Activated B cell treated with CpG ODN at 0.5 μM for 24 hours (primary cell): ENCODE results near the gene SNAPC3. TPM values are rescaled to one million over a fixed set of nuclear protein-coding genes. Genes with fewer than 3 reads are reported as not detected.

Source experiments
- ATAC-seq: fragments of 200-7000 bp; cut with Tn5 transposase; one replicate; pipeline ENCODE4 v1.10.0; 2021; ENCODE audit warnings: low read depth, mild to moderate bottlenecking, moderate library complexity
- CTCF ChIA-PET: fragments of 350-600 bp; sonication (Branson Sonifier 250); formaldehyde crosslinking; loops from one replicate; lab custom pipeline; 2021; ENCODE audit warnings: antibody characterized with exemption; lab: Charles Lee
- POLR2A ChIA-PET: fragments of 350-600 bp; sonication (Branson Sonifier 250); formaldehyde crosslinking; loops from one replicate; lab custom pipeline; 2021; ENCODE audit warnings: antibody characterized with exemption; lab: Charles Lee
- DNase-seq: peaks from one replicate; pipeline ENCODE4 v3.0.0; 2022
- H3K27ac Mint-ChIP-seq: one replicate; pipeline ENCODE4 v1.8.0; 2020; ENCODE audit warnings: mixed read lengths
- H3K27me3 Mint-ChIP-seq: one replicate; pipeline ENCODE4 v1.8.0; 2021; ENCODE audit warnings: mixed read lengths
- H3K36me3 Mint-ChIP-seq: one replicate; pipeline ENCODE4 v1.8.0; 2021; ENCODE audit warnings: low read depth, mixed read lengths
- H3K4me1 Mint-ChIP-seq: one replicate; pipeline ENCODE4 v1.8.0; 2021; ENCODE audit warnings: mixed read lengths
- H3K4me3 Mint-ChIP-seq: one replicate; pipeline ENCODE4 v1.8.0; 2020; ENCODE audit warnings: mild to moderate bottlenecking, mixed read lengths
- H3K9me3 Mint-ChIP-seq: one replicate; pipeline ENCODE4 v1.8.0; 2020; ENCODE audit warnings: mixed read lengths
- CTCF ChIP-seq: fragments of 200-600 bp; IDR thresholded peaks from one replicate; pipeline ENCODE4 v1.8.0; 2022; ENCODE audit warnings: antibody characterized with exemption, mild to moderate bottlenecking
- intact Hi-C: fragments of 100-400 bp; cut with micrococcal nuclease; formaldehyde crosslinking; loops from one replicate; pipeline ENCODE4 v1.15.1; 2024
- total RNA-seq: library from RNA; stranded (reverse); gene quantifications from 2 replicates; pipeline ENCODE4 v1.2.3, GENCODE V29; 2022

SNAPC3 gene
- total RNA-seq, 1 donor from 2014 or later = 36.4 TPM

GRCh38 chr9:15498246-15498995 lies 75.7 kb downstream of the SNAPC3 start:
- no peak overlapping the region for H3K27ac Mint-ChIP-seq

GRCh38 chr9:15499139-15499538 lies 76.5 kb downstream of the SNAPC3 start:
- ATAC-seq (no peak), DNase-seq (no peak)
- TF ChIP-seq CTCF = no peak
- POLR2A ChIA-PET = no interaction called here
- CTCF ChIA-PET = no interaction called here
- Mint-ChIP-seq H3K4me3 (no peak overlapping the region), H3K27ac (no peak overlapping the region), H3K36me3 (peaks cover 58% of the 10 kb centered on the region), H3K9me3 (no peaks in the 10 kb centered on the region), H3K4me1 (peaks cover 24% of the 10 kb centered on the region), H3K27me3 (no peaks in the 10 kb centered on the region)
- intact Hi-C loops = no loop called here

More at GRCh38 chr9:15498246-15498995, 75.7 kb downstream of the SNAPC3 start:
- no peak overlapping the region for H3K4me3 Mint-ChIP-seq
- POLR2A ChIA-PET = interaction anchor here (0.9 to 1.1 kb wide), 2 partner anchors 13 to 76 kb away, joined by 3 read pairs; partner anchors contain the start of genes PSIP1 and SNAPC3
- DNase-seq = no peak
- intact Hi-C loops = no loop called here
- no peak for TF ChIP-seq CTCF
- H3K27me3 Mint-ChIP-seq = no peaks in the 10 kb centered on the region
- peaks cover under 1% of the 10 kb centered on the region for H3K9me3 Mint-ChIP-seq
- CTCF ChIA-PET = no interaction called here
- no peak for ATAC-seq
- H3K36me3 Mint-ChIP-seq = peaks cover 59% of the 10 kb centered on the region
- H3K4me1 Mint-ChIP-seq = peaks cover 23% of the 10 kb centered on the region

- DNase-seq (no peak), ATAC-seq (no peak)
- ChIA-PET POLR2A (no interaction called here), CTCF (interaction anchor here (1.0 kb wide), 1 partner anchor 107 kb away, joined by 3 read pairs; no protein-coding TSS in a partner anchor)
- intact Hi-C loops = no loop called here
- Mint-ChIP-seq H3K27ac (no peak overlapping the region), H3K4me3 (no peak overlapping the region), H3K9me3 (no peaks in the 10 kb centered on the region), H3K4me1 (peaks cover 23% of the 10 kb centered on the region), H3K27me3 (no peaks in the 10 kb centered on the region), H3K36me3 (peaks cover 60% of the 10 kb centered on the region)
- no peak for TF ChIP-seq CTCF
These were observed 78.5 kb downstream of the SNAPC3 start for GRCh38 chr9:15501179-15501578.

GRCh38 chr9:15501803-15502202 lies 79.1 kb downstream of the SNAPC3 start:
- H3K27ac Mint-ChIP-seq = no peak overlapping the region
- ATAC-seq (no peak), DNase-seq (no peak)
- TF ChIP-seq CTCF = no peak
- ChIA-PET POLR2A (no interaction called here), CTCF (no interaction called here)
- intact Hi-C loops = no loop called here
- H3K4me3 Mint-ChIP-seq = no peak overlapping the region
- no peaks in the 10 kb centered on the region for H3K9me3 Mint-ChIP-seq
- peaks cover 62% of the 10 kb centered on the region for H3K36me3 Mint-ChIP-seq
- H3K27me3 Mint-ChIP-seq = no peaks in the 10 kb centered on the region
- peaks cover 25% of the 10 kb centered on the region for H3K4me1 Mint-ChIP-seq

- H3K4me3 Mint-ChIP-seq = no peak overlapping the region
- H3K27ac Mint-ChIP-seq = no peak overlapping the region
- H3K9me3 Mint-ChIP-seq = no peaks in the 10 kb centered on the region
- intact Hi-C loops = loop anchor here (1.0 kb wide), 1 partner anchor 100 kb away; no protein-coding TSS in a partner anchor
- TF ChIP-seq CTCF = no peak
- POLR2A ChIA-PET = interaction anchor here (1.6 kb wide), 1 partner anchor 47 kb away, joined by 3 read pairs; the partner anchor contains the start of gene CCDC171
- no peaks in the 10 kb centered on the region for H3K27me3 Mint-ChIP-seq
- DNase-seq (no peak), ATAC-seq (no peak)
- CTCF ChIA-PET = interaction anchor here (1.1 to 1.5 kb wide), 6 partner anchors 9 to 100 kb away, joined by 3 to 7 read pairs (median 4); partner anchors contain the start of gene CCDC171
- H3K4me1 Mint-ChIP-seq = peaks cover 48% of the 10 kb centered on the region
- peaks cover 57% of the 10 kb centered on the region for H3K36me3 Mint-ChIP-seq
These were observed 83.2 kb downstream of the SNAPC3 start for GRCh38 chr9:15505921-15506320.
